Loucy (cell line): ENCODE measurements around the gene BCAS3.

ENCODE experiments used
- H2AFZ ChIP-seq: fragments of 200-600 bp; sonication (generic); 2 replicates; pipeline ENCODE4 v1.6.0; 2016; ENCODE audit warnings: antibody characterized with exemption, mild to moderate bottlenecking, low read length, moderate library complexity
- H3F3A ChIP-seq: fragments of 200-600 bp; 2 replicates; pipeline ENCODE4 v1.6.0; 2016; ENCODE audit warnings: antibody characterized with exemption, low read depth, mild to moderate bottlenecking
- H3K27me3 ChIP-seq: fragments of 200-600 bp; sonication (generic); 2 replicates; pipeline ENCODE4 v1.6.1; 2014; ENCODE audit warnings: low read length, mild to moderate bottlenecking; ENCODE audit not compliant: insufficient read depth, poor library complexity, severe bottlenecking
- H3K36me3 ChIP-seq: fragments of 200-600 bp; sonication (generic); 2 replicates; pipeline ENCODE4 v1.6.1; 2016; ENCODE audit warnings: low read length; ENCODE audit not compliant: insufficient read depth
- H3K4me1 ChIP-seq: fragments of 200-600 bp; sonication (generic); 2 replicates; pipeline ENCODE4 v1.5.1; 2014; ENCODE audit warnings: low read length, mild to moderate bottlenecking; ENCODE audit not compliant: insufficient read depth, poor library complexity, severe bottlenecking
- H3K4me2 ChIP-seq: fragments of 200-600 bp; sonication (generic); 2 replicates; pipeline ENCODE4 v1.6.0; 2014; ENCODE audit warnings: antibody characterized with exemption, low read length, low read depth, mild to moderate bottlenecking; ENCODE audit not compliant: poor library complexity, severe bottlenecking
- H3K4me3 ChIP-seq: fragments of 200-600 bp; sonication (generic); 2 replicates; pipeline ENCODE4 v1.5.1; 2014; ENCODE audit warnings: low read length, mild to moderate bottlenecking, mixed read lengths; ENCODE audit not compliant: poor library complexity, severe bottlenecking
- H3K79me2 ChIP-seq: fragments of 200-600 bp; sonication (generic); 2 replicates; pipeline ENCODE4 v1.6.1; 2014; ENCODE audit warnings: low read length; ENCODE audit not compliant: insufficient read depth
- H3K9ac ChIP-seq: fragments of 200-600 bp; sonication (generic); 2 replicates; pipeline ENCODE4 v1.6.0; 2014; ENCODE audit warnings: mild to moderate bottlenecking, low read depth, low read length, moderate library complexity; ENCODE audit not compliant: poor library complexity, severe bottlenecking
- H3K9me2 ChIP-seq: fragments of 200-600 bp; sonication (generic); replicated peaks from 2 replicates; pipeline ENCODE4 v1.6.1; 2016; ENCODE audit warnings: low read depth, low read length, mixed read lengths
- H3K9me3 ChIP-seq: fragments of 200-600 bp; sonication (generic); 2 replicates; pipeline ENCODE4 v1.6.1; 2014; ENCODE audit warnings: mild to moderate bottlenecking, antibody characterized with exemption, low read length, low read depth; ENCODE audit not compliant: insufficient read depth
- H4K20me1 ChIP-seq: fragments of 200-600 bp; sonication (generic); 2 replicates; pipeline ENCODE4 v1.6.0; 2014; ENCODE audit warnings: antibody characterized with exemption, low read length, mild to moderate bottlenecking; ENCODE audit not compliant: insufficient read depth, poor library complexity, severe bottlenecking
- CTCF ChIP-seq: fragments of 200-600 bp; sonication (generic); conservative IDR thresholded peaks from 2 replicates; pipeline ENCODE4 v1.5.1; 2014; ENCODE audit warnings: mild to moderate bottlenecking, antibody characterized with exemption, low read length
- EZH2phosphoT487 ChIP-seq: fragments of 200-600 bp; IDR thresholded peaks from 2 replicates; pipeline ENCODE4 v1.6.1; 2018; ENCODE audit warnings: antibody characterized with exemption, mild to moderate bottlenecking, moderate library complexity, borderline replicate concordance

BCAS3 gene

GRCh38 chr17:61413661-61414126, 736.0 kb downstream of the BCAS3 start:
- Histone ChIP-seq H3K27me3 (no peaks in the 10 kb centered on the region), H3K4me1 (peaks cover 12% of the 10 kb centered on the region), H3F3A (no peaks in the 10 kb centered on the region)

GRCh38 chr17:61414141-61414935, 736.7 kb downstream of the BCAS3 start:
- Histone ChIP-seq H3K79me2 (no peaks in the 10 kb centered on the region), H3K4me3 (no peak overlapping the region), H3K4me1 (peaks cover 12% of the 10 kb centered on the region), H3K9me2 (no peaks in the 10 kb centered on the region), H4K20me1 (no peaks in the 10 kb centered on the region), H3K27me3 (no peaks in the 10 kb centered on the region), H3K4me2 (no peak overlapping the region), H3F3A (no peaks in the 10 kb centered on the region), H3K9ac (no peak overlapping the region), H2AFZ (no peak overlapping the region), H3K9me3 (no peaks in the 10 kb centered on the region), H3K36me3 (no peaks in the 10 kb centered on the region)
- no peak for TF ChIP-seq CTCF
- TF ChIP-seq EZH2phosphoT487: no peak

More at GRCh38 chr17:61413661-61414126, 736.0 kb downstream of the BCAS3 start:
- H3K36me3 ChIP-seq: no peaks in the 10 kb centered on the region
- H3K9me2 ChIP-seq: no peaks in the 10 kb centered on the region
- H3K9ac ChIP-seq: no peak overlapping the region
- H3K9me3 ChIP-seq: no peaks in the 10 kb centered on the region
- no peak overlapping the region for H2AFZ ChIP-seq
- peak overlapping the region; percentile 86 for H3K4me2 ChIP-seq
- H3K4me3 ChIP-seq: no peak overlapping the region
- H3K79me2 ChIP-seq: no peaks in the 10 kb centered on the region
- H4K20me1 ChIP-seq: no peaks in the 10 kb centered on the region
- TF ChIP-seq CTCF: no peak
- no peak for TF ChIP-seq EZH2phosphoT487

- H3K4me1 ChIP-seq: peaks cover 12% of the 10 kb centered on the region
- H3K4me2 ChIP-seq: no peak overlapping the region
- H3K36me3 ChIP-seq: no peaks in the 10 kb centered on the region
- no peaks in the 10 kb centered on the region for H3K9me2 ChIP-seq
- no peaks in the 10 kb centered on the region for H3K79me2 ChIP-seq
- H4K20me1 ChIP-seq: no peaks in the 10 kb centered on the region
- no peak for TF ChIP-seq CTCF
- no peak for TF ChIP-seq EZH2phosphoT487
- no peaks in the 10 kb centered on the region for H3K9me3 ChIP-seq
- no peak overlapping the region for H3K9ac ChIP-seq
- H3F3A ChIP-seq: no peaks in the 10 kb centered on the region
- no peak overlapping the region for H2AFZ ChIP-seq
- no peaks in the 10 kb centered on the region for H3K27me3 ChIP-seq
- no peak overlapping the region for H3K4me3 ChIP-seq
Observed at GRCh38 chr17:61414936-61415251, 737.2 kb downstream of the BCAS3 start.
